Kidney capillary endothelial cell (primary cell): ENCODE results near the gene KIAA0232.
"Not testable (repeated sequence)": the region's sequence is repeated elsewhere in the genome, so short reads cannot be mapped to it uniquely, and the experiment has no call there.

Experiments
- DNase-seq: peaks from one replicate; pipeline ENCODE4 v3.0.0-alpha.2; 2018; ENCODE audit warnings: low spot score

KIAA0232 gene

DNA sequence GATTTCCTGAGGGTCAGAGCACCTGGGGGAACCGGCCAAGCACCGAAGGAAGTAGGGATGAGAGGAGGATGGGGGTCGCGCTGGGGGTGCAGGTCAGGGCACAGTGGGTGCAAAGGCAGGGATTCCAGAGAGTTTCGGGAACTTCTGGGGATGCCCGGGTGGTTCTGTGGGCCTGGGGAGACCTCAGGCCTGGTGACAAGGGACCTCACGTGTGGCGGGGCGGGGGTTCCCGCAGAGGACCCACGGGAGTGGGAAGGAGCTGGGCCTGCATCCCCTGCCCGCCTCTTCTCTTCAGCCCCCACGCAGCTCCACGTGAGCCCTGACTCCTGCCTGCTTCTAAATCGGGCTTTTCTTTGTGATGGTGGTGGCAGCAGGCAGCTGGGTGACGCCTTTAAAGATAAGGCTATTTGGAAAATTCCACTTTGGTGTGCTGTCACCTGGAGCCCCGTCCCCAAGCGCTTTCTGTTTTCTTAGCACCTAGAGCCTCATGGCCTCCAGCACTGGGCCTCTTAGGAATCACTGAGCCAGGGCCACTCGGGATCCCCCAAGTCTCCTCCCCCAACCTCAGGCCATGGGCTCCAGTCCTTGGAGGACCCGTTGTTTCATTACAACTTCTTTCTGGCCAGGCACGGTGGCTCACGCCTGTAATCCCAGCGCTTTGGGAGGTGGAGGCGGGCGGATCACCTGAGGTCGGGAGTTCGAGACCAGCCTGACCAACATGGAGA lies 120.0 kb downstream of the KIAA0232 start:
- DNase-seq: no peak

DNA sequence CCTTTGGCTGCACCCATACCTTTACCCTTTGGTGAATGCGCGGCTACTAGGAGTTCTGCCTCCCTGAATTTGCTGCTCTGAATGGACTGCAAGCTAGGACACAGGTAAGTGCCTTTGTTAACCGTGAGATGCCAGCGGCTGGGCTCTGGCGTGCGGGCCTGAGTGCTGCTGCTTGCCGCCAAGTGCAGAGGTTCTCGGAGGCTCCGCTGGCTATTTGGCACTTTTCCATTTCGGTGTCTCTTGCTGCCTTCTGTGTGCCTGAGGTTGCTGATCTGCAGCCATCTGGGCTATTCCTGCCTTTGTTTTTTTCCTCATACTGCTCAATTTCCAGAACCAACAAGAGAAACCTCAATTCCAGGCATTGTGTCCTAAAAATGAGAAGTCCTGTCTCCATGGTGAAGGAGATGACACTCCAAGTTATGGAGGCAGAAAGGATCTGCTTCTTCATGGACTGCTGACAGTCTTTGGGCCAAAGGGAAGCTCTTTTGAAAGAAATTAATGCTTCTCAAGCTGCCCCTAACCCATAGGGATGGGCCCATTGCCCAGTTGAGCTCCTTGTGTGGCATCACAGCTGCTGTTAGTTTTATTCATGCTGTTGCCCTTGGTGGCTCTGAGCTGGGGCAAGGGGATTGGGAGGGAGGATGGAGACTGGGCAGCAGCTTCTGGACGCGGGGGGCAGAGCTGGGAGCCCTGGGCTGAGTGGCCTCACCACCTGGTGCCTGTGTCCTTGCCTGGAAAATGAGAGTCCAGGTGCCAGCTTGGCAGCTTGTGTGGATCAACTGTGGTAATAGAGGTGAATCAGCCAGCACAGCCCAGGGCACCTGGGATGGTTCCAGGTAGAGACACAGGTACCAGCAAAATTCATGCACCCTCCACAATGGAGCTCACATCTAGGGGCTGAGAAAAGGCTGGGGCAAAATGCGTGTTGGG lies 123.3 kb downstream of the KIAA0232 start:
- no peak for DNase-seq

DNA sequence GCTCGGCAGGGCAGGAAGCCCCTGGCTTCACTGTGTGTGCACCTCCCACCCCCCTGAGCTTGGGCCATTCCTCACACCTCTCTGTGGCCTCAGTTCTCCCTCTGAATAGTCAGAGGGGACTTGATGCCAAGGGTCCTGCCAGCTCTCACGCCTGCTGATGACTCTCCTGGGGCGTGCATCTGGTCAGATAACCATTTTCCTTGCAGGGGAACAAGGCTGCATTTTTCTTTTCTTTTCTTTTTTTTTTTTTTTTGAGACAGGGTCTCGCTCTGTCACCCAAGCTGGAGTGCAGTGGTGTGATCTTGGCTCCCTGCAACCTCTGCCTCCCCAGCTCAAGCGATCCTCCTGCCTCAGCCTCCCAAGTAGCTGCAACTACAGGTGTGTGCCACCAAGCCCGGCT lies 124.0 kb downstream of the KIAA0232 start:
- DNase-seq: not testable (repeated sequence)

DNA sequence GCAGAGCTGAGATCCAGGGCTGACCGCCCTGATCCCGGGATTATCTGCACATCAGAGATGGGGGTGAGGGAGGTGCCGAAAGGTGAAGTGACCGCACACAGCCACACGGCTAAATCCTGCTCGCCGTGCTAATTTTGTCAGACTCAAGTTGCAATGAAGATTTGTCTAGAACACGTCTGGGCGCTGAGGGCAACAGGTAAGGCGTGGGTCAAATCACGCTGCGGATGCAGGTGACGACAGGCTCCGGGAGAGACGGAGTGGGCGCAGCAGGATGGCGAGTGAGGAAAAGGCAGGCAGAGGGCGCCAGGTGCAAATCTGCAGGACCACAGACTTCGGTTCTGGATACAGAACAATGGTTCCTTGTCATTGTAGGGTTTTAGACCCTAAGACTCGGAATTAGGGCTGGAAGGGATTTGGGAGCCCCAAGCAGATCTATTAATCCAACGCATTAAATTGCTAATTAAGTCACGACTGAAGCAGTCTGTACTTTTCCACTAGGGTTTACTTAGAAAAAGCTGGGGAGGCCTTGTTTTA lies 125.2 kb downstream of the KIAA0232 start:
- no peak for DNase-seq

DNA sequence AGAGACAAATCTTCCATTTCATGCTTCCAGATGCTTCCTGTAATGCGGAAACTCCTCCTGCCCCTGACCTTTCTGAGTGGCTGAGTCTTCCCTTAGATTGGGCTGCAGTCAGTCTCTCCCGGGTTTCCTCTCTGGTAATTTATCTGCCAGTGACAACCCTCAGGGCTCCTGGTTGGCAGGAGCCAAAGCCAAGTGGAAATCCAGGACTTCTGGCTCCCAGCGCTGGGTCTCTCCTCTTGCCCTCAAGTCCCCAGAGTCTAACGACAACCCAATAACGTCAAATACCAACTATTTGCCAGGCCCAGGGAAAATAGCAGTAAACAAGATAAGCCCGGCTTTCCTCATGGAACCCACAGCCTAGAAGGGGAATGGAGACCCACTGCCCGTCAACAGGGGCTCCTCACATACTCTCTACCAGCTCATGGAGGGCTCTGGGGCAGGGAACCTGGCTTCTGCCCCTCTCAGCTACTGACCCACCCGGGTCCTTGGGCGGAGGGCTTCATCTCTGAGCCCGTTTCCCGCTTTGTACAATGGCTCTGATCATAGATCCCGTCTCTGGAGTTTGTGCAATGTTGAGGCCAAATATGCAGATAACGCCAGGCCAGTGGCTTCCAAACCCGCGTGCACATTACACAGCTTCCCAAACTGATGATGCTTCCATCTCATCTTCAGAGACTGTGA lies 126.0 kb downstream of the KIAA0232 start:
- peak; percentile 58 for DNase-seq

DNA sequence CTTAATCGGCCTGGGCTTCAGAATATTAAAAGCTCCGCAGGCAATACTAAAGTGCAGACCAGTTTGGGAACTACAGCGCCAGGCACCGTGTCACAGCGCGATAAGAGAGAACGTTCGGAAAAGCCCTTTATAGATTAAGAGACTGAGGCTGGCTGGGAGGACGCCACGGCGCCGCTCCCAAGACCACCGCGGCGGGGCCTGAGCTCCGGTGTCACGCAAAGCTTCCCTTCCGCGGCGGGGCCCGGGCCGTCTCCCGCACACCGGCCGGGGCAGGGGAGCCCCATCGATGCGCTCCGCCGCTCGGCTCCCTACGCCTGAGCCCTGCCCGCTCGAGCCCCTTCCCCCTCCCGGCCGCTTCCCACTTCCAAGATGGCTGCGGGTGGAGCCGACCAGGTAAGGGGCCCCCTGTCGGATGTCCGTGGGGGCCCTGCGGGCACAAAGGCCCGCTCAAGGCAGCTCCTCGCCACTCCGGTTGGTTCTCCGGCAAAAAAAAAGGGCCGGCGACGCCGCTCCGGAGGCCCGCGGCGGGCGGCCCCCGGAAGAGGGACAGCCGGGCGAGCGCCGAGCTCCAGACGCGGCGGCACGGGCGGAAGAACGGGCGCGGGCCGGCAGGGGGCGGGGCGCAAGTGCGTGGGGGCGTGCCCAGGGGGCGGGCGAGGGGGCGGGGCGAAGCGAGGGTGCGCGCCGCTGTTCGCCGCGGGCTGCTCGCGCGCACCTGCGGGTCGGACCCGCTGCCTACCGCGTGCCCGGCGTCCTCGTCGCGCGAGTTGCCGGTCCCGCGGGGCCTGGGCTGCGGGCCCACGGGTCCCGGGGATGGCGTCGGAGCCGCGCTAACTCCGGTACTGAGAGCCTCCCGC lies 126.8 kb downstream of the KIAA0232 start, which contains the start of gene TBC1D14:
Gene TBC1D14, plus strand, starts transcription at position 714 of the 857 bp plus-strand sequence. CDS start 13,564 bp downstream, outside the sequence.
- DNase-seq: peak; percentile 61

DNA sequence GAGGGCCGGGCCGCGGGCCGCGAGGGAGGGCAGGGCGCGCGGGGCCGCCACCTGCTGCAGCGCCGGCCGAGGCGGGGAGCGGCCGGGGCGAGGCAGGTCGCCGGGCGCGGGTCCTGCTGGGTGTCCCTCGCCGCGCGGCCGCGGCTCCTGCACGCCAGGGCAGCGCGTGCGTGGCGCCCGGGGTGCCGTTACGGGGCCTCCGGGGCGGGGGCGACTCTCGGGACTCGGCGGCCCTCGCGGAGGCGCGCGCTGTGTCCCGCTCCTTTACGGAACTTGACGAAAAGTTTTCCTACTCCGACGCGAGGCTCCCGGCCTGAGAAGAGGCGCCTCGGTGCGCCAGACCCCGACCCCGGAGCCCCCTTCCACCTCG lies 127.4 kb downstream of the KIAA0232 start:
- no peak for DNase-seq

DNA sequence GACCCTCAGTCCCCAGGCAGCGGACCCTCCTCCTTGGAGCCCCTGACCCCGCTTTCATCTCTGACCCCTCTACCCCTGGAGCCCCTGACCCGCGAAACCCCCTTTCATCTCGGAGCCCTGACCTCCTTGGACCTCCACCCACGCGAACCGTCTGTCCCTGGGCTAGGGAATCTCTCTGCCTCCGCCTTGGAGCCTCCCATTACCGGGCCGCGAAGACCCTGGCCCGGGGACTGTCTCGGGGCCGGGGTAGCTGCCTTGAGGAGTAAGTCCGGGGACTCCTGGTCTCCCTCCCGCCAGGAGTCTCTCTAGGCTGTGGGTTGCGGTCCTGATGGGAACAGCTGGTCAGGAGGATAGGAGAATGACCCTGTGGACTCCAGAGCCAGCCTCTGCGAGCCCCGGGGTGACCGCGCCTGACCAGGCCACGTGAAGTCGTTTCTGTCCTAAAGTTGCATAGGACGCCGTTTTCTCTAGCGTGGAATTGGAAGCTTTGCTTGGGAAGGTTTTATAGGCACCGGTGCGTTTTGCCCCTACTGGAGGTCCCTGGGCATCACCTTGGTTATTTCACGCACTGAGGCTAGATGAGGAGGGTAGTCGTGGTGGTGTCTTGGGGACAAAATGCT lies 127.9 kb downstream of the KIAA0232 start:
- DNase-seq: no peak

DNA sequence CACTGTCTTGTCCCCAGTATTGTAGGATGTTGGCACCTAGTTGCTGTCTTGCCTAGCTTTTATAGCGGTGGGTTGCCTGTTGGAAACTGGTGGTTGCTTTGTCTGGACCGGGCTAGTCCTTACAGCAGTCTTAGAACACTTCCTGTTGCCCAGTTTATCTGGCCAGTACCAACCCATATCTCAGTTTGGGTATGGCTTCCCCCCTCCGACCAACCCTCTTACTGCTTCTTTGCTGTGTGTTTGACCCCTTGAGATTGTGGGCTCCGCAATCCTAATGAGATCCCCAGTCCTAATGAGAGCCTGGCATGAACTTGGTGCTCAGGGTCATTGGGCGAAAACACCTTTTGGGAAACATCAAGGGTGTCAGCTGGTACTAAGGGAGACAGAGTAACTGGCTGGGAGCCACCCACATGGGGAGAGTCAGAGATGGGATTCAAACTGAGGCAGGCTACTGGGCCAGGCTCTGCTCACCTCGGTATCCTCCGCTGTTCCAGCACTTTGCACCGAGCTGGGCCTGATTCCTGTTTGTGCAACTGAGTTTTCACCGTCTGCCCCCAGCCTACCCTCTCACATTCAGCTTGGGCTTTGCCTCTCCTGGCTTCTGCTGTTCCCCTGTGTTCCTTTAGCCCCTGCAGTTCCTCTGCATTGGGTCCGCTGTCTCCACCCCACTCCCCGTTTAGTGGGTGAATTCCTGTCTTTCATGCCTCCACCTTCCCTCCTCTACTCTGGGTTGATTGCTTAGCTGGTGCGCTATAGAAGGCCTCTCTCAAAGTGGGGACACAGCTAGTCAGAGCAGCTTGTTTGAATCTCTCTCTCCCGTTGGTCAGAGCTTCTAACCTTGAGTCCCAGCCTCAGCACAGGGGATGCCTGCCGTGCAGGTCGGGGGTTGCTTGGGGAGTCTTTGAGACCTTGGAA lies 128.7 kb downstream of the KIAA0232 start:
- DNase-seq: no peak

DNA sequence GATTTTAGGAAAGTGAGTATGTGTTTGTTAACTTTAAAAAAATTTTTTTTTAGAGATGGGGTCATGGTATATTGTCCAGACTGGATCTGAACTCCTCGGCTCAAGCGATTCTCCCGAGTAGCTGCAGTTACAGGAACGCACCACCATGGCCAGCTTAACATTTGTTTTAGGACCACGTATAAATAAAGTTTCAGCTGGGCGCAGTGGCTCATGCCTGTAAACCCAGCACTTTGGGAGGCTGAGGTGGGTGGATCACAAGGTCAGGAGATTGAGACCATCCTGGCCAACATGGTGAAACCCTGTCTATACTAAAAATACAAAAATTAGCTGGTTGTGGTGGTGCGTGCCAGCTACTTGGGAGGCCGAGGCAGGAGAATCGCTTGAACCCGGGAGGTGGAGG lies 129.4 kb downstream of the KIAA0232 start:
- DNase-seq: not testable (repeated sequence)

DNA sequence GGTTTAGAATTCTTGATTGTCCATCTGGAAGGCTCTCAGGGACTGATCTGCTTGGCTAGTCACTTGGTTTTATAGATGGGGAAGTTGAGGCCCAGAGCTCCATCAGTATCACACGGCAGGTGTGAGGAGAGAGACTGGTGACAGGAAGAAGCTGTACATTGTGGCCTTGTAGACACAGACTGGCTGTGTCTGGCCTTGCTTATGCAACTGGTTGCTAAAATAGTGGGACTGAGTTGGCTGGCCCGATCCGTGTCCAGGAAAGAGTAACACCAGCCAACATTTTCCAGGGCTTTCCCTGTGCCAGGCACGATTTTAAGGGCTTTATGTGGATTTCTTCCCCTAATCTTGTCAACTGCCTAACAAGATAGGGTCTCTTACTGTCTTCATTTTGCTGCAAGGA lies 129.9 kb downstream of the KIAA0232 start:
- DNase-seq: no peak

DNA sequence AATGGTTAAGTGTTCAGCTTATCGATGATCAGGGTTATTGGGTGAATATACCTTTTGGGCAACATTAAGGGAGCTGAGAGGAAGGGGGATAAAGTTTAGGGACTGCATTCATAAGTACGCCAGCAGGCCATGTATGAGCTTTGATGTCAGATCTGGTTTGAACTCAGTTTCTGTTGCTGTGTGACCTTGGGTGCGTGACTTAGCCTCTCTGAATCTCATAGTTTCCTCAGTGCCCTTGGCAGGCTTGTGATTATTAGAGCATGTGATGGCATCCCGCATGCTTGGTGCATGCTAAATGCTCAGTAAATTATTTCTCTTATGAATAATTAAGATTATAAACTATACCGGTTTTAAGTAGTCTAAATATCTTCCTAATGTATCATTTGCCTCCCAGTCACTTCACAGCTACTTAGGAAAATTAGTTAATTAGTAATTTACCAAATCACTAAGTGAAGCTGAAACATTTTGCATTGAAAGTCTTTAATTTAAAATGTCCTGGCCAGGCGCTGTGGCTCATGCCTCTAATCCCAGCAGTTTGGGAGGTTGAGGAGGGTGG lies 130.9 kb downstream of the KIAA0232 start:
- no peak for DNase-seq

DNA sequence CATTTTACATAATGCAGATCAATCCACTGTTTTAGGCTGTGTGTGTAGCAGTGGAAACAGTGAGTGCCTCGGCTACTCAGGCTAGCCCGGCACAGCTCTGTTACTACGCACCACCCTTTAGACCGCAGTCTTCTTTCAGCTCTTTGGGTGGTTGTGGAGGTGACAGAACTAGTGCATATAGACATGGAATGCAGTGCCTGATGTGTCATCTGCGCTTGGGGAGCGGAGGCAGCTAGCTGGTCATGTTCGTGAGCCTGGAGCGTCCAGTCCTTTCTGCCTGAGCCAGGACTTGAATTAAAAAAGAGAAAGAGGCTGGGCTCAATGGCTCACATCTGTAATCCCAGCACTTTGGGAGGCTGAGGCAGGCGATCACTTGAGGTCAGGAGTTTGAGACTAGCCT lies 131.9 kb downstream of the KIAA0232 start:
- DNase-seq: no peak

DNA sequence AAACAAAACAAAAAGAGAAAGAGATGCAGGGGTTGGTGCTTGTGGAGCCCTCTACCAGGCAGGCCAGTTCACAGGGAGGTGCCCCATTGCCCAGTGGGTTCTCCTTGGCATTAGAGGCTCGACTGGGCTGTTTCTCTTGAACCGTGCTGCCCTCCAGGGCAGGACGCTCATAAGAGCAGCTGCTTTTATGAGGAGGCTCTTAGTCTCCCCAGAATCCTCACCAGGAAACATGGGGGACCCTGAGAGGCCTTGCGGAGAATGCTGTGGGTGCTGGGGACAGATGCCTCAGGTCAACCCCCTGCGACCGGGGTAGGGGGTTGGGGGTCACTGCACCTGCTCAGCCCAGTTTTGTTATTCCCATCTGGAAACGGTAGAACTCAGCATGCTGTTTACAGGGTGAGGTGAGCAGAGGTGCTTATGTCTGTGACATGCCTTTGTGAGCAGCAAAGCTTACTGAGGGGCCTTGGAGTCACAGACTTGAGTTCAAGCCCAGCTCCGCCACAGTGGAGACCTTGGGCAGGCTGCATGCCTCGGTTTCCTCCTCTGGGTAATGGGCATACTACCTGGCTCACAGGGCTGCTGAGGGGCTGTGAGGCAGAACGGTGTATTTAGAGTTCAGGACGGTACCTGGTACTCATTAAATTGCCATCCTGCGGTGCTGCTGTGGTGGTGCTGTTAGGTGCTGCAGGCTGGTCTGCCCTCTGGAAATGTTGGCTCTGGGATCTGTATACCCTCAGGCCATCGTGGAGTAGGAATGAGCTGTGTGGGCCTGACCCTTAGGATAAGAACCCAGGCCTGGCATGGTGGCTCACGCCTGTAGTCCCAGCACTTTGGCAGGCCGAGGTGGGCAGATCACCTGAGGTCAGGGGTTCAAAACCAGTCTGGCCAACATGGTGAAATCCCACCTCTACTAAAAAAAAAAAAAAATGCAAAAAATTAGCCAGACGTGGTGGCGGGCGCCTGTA lies 132.8 kb downstream of the KIAA0232 start:
- DNase-seq: no peak

DNA sequence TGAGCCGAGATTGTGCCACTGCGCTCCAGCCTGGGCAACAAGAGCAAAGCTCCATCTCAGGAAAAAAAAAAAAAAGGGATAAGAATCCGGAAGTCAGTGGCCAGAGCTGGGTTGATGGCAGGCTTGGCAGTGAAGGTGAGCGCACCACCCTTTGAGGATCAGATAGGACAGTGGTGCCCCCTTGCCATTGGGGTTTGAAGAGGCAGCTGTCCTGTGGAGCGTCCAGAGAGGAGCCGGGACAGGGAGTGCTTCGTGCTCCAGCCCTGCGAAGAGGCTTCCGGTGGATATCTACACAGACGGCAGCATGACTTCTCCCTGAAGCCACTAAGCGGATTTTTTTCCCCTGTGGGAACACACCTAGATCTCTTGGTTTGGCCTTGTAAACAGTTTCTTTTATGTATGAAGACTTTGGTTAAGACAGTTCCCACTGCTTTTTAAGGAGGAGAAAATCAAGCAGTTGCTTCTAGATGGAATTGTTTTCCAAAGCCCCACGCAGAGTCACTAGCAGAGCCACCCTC lies 133.6 kb downstream of the KIAA0232 start:
- DNase-seq: no peak

DNA sequence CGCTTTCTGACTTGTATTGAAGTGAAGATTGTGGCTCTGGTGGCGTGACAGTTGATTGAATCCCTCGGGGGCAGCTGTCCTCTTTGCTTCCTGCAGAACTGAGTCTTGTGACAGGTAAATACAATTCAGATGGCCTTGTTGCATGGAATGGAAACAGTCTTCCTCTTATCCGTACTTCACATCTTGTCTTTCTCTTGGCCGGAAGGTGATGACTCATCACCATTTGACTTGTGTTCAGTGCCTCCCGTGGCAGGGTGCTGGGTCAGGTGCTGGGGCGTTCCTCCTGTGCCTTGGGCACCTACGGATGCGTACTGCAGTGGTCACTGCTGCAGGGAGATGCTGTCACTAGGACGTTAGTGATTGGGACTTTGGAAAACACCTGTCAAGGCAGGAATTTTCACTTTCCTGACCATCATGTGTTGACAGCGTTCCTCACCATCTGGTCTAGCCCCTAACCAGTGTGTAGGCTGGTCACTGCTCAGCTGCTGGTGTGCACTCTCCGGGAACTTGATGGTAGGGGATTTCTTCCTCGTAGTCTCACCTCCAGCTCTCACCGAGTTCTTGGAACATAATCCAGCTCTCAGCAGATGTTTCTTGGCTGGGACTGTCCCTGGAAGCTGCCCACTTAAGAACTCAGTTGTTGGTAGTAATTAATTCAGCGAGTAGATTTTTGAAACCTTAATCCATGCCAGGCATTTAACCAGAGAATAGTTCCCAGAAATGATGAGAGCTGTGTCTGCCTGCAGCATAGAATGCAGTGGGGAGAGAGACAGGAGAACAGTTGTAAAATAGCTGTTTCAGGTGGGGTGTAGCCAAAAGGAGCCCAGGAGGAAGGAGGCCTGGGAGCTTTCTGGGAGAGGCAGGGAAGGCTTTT lies 134.3 kb downstream of the KIAA0232 start:
- no peak for DNase-seq
